ENCODE measurements around the gene CDK5R2.
A peak's percentile ranks its signal among the peaks of the same experiment; 100 is the strongest.

- peak; percentile 95; the same call in 1 of the 2 replicates for TF ChIP-seq EZH2phosphoT487 (IDR thresholded peaks at IDR 0.05; ENCODE audit: borderline replicate concordance, low read length)
- no peak for TF ChIP-seq CTCF (IDR thresholded peaks at IDR 0.05; ENCODE audit: low read depth, low read length, poor library complexity, severe bottlenecking)
Observed at GRCh38 chr2:218981881-218982585, 22.6 kb downstream of the CDK5R2 start.

Data from DOHH2 (cell line).